Endodermal cell (in vitro differentiated cells): ENCODE data around the gene TBL3. TPM values are rescaled to one million over a fixed set of nuclear protein-coding genes. Genes with fewer than 3 reads are reported as not detected.

Experiments
- DNase-seq: peaks from one replicate; pipeline ENCODE4 v3.0.0-alpha.2; 2017
- H3K27ac ChIP-seq: 2 replicates; pipeline ENCODE4 v1.5.1; 2013; ENCODE audit warnings: mild to moderate bottlenecking, low read depth, low read length, moderate library complexity
- H3K27me3 ChIP-seq: 2 replicates; pipeline ENCODE4 v1.6.1; 2013; ENCODE audit warnings: mild to moderate bottlenecking, low read length, moderate library complexity; ENCODE audit not compliant: insufficient read depth, control insufficient read depth, poor library complexity, severe bottlenecking
- H3K36me3 ChIP-seq: 2 replicates; pipeline ENCODE4 v1.7.0; 2013; ENCODE audit warnings: mild to moderate bottlenecking, low read length, moderate library complexity; ENCODE audit not compliant: control insufficient read depth, insufficient read depth
- H3K4me1 ChIP-seq: one replicate; pipeline ENCODE4 v1.7.0; 2013; ENCODE audit warnings: low read length; ENCODE audit not compliant: control insufficient read depth, insufficient read depth
- H3K4me3 ChIP-seq: 2 replicates; pipeline ENCODE4 v1.5.1; 2013; ENCODE audit warnings: mild to moderate bottlenecking, low read length, moderate library complexity
- H3K9ac ChIP-seq: 2 replicates; pipeline ENCODE4 v1.6.1; 2013; ENCODE audit warnings: mild to moderate bottlenecking, low read length, moderate library complexity; ENCODE audit not compliant: poor library complexity, severe bottlenecking; ENCODE audit errors: extremely low read depth
- H3K9me3 ChIP-seq: 2 replicates; pipeline ENCODE4 v1.6.1; 2013; ENCODE audit warnings: mild to moderate bottlenecking, low read length, moderate library complexity; ENCODE audit not compliant: control insufficient read depth
- H3K27ac Mint-ChIP-seq: 2 replicates; pipeline ENCODE4 v1.8.0; 2020; ENCODE audit warnings: mixed read lengths
- H3K27me3 Mint-ChIP-seq: 2 replicates; pipeline ENCODE4 v1.8.0; 2021; ENCODE audit warnings: mild to moderate bottlenecking, mixed read lengths; ENCODE audit not compliant: insufficient read depth
- H3K36me3 Mint-ChIP-seq: 2 replicates; pipeline ENCODE4 v1.8.0; 2020; ENCODE audit warnings: low read depth, mixed read lengths
- H3K4me1 Mint-ChIP-seq: 2 replicates; pipeline ENCODE4 v1.8.0; 2020; ENCODE audit warnings: mixed read lengths
- H3K4me3 Mint-ChIP-seq: 2 replicates; pipeline ENCODE4 v1.8.0; 2020; ENCODE audit warnings: mild to moderate bottlenecking, moderate library complexity, mixed read lengths
- H3K9me3 Mint-ChIP-seq: 2 replicates; pipeline ENCODE4 v1.8.0; 2020; ENCODE audit warnings: mild to moderate bottlenecking, mixed read lengths
- WGBS, 2 experiments: methylation state at CpG; one replicate each; pipeline versions ENCODE4 v1.1.5 to v1.1.7; 2013; ENCODE audit warnings: missing lambda C conversion rate in 2 of 2, mixed read lengths in 1 of 2; ENCODE audit not compliant: insufficient coverage in 1 of 2, insufficient read length in 1 of 2; 5-methylcytosine and 5-hydroxymethylcytosine counted together
- total RNA-seq, 2 donors: library from RNA; stranded (reverse); fragmentation: NEBNext Ultra II Directional in 1 of 2; extraction: Animal tissue kit (Norgen Biotek cat#: 25700) in 1 of 2; gene quantifications; 2 replicates in 1 of 2; 3 replicates in 1 of 2; pipeline ENCODE4 v1.2.1, GENCODE V29; 2021
- TF ChIP-seq, protein P1 (sequence below): fragments of 200-600 bp; sonication (generic); conservative IDR thresholded peaks from 2 replicates; pipeline ENCODE4 v1.5.0; 2021; ENCODE audit warnings: antibody characterized with exemption, mild to moderate bottlenecking

TBL3 gene
- total RNA-seq, 2 donors from 2014 or later: 43.4 to 49.7 TPM

DNA sequence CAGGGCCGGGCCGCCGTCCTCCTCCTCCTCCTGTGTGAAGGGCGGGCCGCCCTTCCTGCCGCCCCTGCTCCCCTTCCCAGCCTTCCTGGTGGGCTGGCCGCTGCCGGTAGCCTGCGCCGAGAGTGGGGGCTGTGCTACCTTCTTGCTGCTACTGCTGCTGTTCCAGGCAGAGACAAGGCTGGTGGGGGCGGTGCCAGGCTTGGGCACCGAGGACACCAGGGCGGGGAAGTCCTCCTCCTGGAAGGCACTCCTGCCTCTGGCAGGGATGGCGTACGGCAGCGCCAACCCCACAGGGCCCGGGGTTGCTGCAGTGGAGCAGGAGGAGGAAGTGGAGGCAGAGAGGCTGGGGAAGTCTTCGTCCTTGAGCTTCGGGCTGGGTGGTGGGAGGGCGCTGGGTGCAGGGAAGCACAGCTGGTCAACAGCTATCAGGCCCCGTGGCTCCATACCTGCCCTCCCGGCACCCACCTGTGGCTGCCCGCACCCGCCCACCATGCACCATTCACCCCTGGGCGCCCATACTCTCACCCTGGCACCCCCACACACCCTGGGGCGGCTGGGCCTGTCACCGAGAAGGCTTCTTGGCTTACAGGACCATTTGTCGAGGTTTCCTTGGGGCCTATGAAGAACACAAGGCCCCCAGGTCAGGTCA, 28.1 kb downstream of the TBL3 start:
- no peak for DNase-seq
- H3K4me3 ChIP-seq: no peak overlapping the region
- H3K9ac ChIP-seq: no peak overlapping the region
- peaks cover 40% of the 10 kb centered on the region for H3K36me3 ChIP-seq
- peaks cover 30% of the 10 kb centered on the region for H3K36me3 Mint-ChIP-seq
- H3K9me3 Mint-ChIP-seq: no peaks in the 10 kb centered on the region
- H3K4me1 ChIP-seq: peaks cover 3% of the 10 kb centered on the region
- no peak overlapping the region for H3K4me3 Mint-ChIP-seq
- H3K27ac ChIP-seq: no peak overlapping the region
- H3K9me3 ChIP-seq: no peaks in the 10 kb centered on the region
- H3K27me3 Mint-ChIP-seq: no peaks in the 10 kb centered on the region
- TF ChIP-seq, protein P1, sequence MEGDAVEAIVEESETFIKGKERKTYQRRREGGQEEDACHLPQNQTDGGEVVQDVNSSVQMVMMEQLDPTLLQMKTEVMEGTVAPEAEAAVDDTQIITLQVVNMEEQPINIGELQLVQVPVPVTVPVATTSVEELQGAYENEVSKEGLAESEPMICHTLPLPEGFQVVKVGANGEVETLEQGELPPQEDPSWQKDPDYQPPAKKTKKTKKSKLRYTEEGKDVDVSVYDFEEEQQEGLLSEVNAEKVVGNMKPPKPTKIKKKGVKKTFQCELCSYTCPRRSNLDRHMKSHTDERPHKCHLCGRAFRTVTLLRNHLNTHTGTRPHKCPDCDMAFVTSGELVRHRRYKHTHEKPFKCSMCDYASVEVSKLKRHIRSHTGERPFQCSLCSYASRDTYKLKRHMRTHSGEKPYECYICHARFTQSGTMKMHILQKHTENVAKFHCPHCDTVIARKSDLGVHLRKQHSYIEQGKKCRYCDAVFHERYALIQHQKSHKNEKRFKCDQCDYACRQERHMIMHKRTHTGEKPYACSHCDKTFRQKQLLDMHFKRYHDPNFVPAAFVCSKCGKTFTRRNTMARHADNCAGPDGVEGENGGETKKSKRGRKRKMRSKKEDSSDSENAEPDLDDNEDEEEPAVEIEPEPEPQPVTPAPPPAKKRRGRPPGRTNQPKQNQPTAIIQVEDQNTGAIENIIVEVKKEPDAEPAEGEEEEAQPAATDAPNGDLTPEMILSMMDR: no peak
- no peak overlapping the region for H3K27ac Mint-ChIP-seq
- no peaks in the 10 kb centered on the region for H3K27me3 ChIP-seq
- WGBS, 2 experiments: 95 to 96% methylated on average over 7 to 28 of the region's 28 CpGs
- no peaks in the 10 kb centered on the region for H3K4me1 Mint-ChIP-seq

DNA sequence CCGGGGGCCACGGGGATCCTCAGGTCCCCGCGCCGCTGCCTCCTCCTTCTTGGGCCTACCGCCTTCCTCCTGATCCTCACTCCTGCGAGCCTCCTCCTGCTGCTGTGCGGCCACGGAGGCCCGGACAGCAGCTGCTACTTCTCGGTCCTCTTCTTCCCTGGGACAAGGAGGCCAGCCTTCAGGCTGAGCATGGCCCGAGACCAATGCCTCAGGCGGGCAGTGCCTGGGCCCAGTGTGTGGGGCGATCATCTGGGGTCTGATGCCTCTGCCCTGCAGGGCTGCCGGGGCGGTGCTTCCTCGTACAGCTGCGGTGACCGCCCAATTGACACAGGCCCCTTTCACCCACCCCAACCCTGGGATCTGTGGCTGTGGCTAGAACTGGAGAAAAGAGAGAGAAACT, 29.2 kb downstream of the TBL3 start:
- TF ChIP-seq, protein P1: no peak
- Histone ChIP-seq H3K4me3 (no peak overlapping the region), H3K9ac (no peak overlapping the region), H3K36me3 (peaks cover 40% of the 10 kb centered on the region), H3K4me1 (peaks cover 5% of the 10 kb centered on the region), H3K27me3 (no peaks in the 10 kb centered on the region), H3K27ac (no peak overlapping the region), H3K9me3 (no peaks in the 10 kb centered on the region)
- no peak for DNase-seq
- no peak overlapping the region for H3K4me3 Mint-ChIP-seq
- H3K4me1 Mint-ChIP-seq: peaks cover 2% of the 10 kb centered on the region
- 97 to 100% methylated on average over 5 to 19 of the region's 19 CpGs for WGBS, 2 experiments
- no peaks in the 10 kb centered on the region for H3K9me3 Mint-ChIP-seq
- no peaks in the 10 kb centered on the region for H3K27me3 Mint-ChIP-seq
- no peak overlapping the region for H3K27ac Mint-ChIP-seq
- peaks cover 25% of the 10 kb centered on the region for H3K36me3 Mint-ChIP-seq

GRCh38 chr16:2001456-2002355, 29.9 kb downstream of the TBL3 start:
- peaks cover 7% of the 10 kb centered on the region for H3K4me1 Mint-ChIP-seq
- Histone ChIP-seq H3K9ac (no peak overlapping the region), H3K4me3 (no peak overlapping the region), H3K27me3 (no peaks in the 10 kb centered on the region), H3K9me3 (no peaks in the 10 kb centered on the region), H3K36me3 (peaks cover 40% of the 10 kb centered on the region), H3K4me1 (peaks cover 9% of the 10 kb centered on the region), H3K27ac (no peak overlapping the region)
- H3K9me3 Mint-ChIP-seq: no peaks in the 10 kb centered on the region
- DNase-seq: no peak
- H3K27me3 Mint-ChIP-seq: no peaks in the 10 kb centered on the region
- H3K27ac Mint-ChIP-seq: no peak overlapping the region
- 93 to 95% methylated on average over 37 to 53 of the region's 53 CpGs for WGBS, 2 experiments
- peaks cover 25% of the 10 kb centered on the region for H3K36me3 Mint-ChIP-seq
- H3K4me3 Mint-ChIP-seq: no peak overlapping the region
- TF ChIP-seq, protein P1: no peak
